PC-3 (cell line): ENCODE measurements around the gene N4BP2L2.

Experiments
- EZH2 ChIP-seq: fragments of 300-600 bp; sonication (generic); IDR thresholded peaks from one replicate; pipeline ENCODE4 v1.6.1; 2017; ENCODE audit warnings: antibody characterized with exemption, mild to moderate bottlenecking, low read length; ENCODE audit not compliant: unreplicated experiment
- TF ChIP-seq, protein P1 (sequence below): fragments of 300-600 bp; sonication (generic); conservative IDR thresholded peaks from 2 replicates; pipeline ENCODE4 v1.5.1; 2017; ENCODE audit warnings: antibody characterized with exemption, low read depth, mild to moderate bottlenecking, low read length

- TF ChIP-seq, protein P1, sequence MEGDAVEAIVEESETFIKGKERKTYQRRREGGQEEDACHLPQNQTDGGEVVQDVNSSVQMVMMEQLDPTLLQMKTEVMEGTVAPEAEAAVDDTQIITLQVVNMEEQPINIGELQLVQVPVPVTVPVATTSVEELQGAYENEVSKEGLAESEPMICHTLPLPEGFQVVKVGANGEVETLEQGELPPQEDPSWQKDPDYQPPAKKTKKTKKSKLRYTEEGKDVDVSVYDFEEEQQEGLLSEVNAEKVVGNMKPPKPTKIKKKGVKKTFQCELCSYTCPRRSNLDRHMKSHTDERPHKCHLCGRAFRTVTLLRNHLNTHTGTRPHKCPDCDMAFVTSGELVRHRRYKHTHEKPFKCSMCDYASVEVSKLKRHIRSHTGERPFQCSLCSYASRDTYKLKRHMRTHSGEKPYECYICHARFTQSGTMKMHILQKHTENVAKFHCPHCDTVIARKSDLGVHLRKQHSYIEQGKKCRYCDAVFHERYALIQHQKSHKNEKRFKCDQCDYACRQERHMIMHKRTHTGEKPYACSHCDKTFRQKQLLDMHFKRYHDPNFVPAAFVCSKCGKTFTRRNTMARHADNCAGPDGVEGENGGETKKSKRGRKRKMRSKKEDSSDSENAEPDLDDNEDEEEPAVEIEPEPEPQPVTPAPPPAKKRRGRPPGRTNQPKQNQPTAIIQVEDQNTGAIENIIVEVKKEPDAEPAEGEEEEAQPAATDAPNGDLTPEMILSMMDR, result no peak
- TF ChIP-seq EZH2, result no peak
These were observed 34.3 kb downstream of the N4BP2L2 start for GRCh38 chr13:32504263-32504662.
